Mesenchymal stem cell (in vitro differentiated cells and primary cell): Measurements from ENCODE around the gene SRGAP1.

ENCODE experiments used
- DNase-seq: peaks from one replicate; pipeline ENCODE4 v3.0.0-alpha.2; 2013
- H2AFZ ChIP-seq: one replicate; pipeline ENCODE4 v1.6.1; 2013; ENCODE audit warnings: low read depth, mild to moderate bottlenecking, control low read depth, inconsistent platforms, low read length, moderate library complexity
- H2AK5ac ChIP-seq: 2 replicates; pipeline ENCODE4 v1.6.1; 2013; ENCODE audit warnings: low read length, moderate library complexity, mild to moderate bottlenecking, inconsistent platforms; ENCODE audit not compliant: severe bottlenecking
- H2BK120ac ChIP-seq: one replicate; pipeline ENCODE4 v1.6.1; 2013; ENCODE audit warnings: low read depth, mild to moderate bottlenecking, inconsistent platforms, low read length, moderate library complexity
- H2BK12ac ChIP-seq, 2 experiments: one replicate each; pipeline ENCODE4 v1.6.1; 2013; ENCODE audit warnings: inconsistent platforms in 2 of 2, low read length in 2 of 2, mild to moderate bottlenecking in 2 of 2, moderate library complexity in 2 of 2, control low read depth in 1 of 2
- H2BK15ac ChIP-seq: one replicate; pipeline ENCODE4 v1.6.1; 2013; ENCODE audit warnings: mild to moderate bottlenecking, low read depth, inconsistent platforms; ENCODE audit not compliant: poor library complexity, severe bottlenecking
- H2BK5ac ChIP-seq: 2 replicates; pipeline ENCODE4 v1.6.1; 2013; ENCODE audit warnings: low read depth, mild to moderate bottlenecking, low read length, control low read depth, inconsistent platforms; ENCODE audit not compliant: poor library complexity, severe bottlenecking
- H3K14ac ChIP-seq, 2 experiments: one replicate each; pipeline ENCODE4 v1.6.1; 2013; ENCODE audit warnings: inconsistent platforms in 2 of 2, low read length in 2 of 2, control low read depth in 1 of 2, mild to moderate bottlenecking in 1 of 2, moderate library complexity in 1 of 2
- H3K18ac ChIP-seq, 2 experiments: one replicate each; pipeline ENCODE4 v1.6.1; 2013; ENCODE audit warnings: inconsistent platforms in 2 of 2, low read length in 2 of 2, control low read depth in 1 of 2, low read depth in 1 of 2, mild to moderate bottlenecking in 1 of 2
- H3K23ac ChIP-seq, 2 experiments: one replicate each; pipeline ENCODE4 v1.6.1; 2013; ENCODE audit warnings: inconsistent platforms in 2 of 2, low read length in 2 of 2, mild to moderate bottlenecking in 2 of 2, moderate library complexity in 2 of 2, control low read depth in 1 of 2
- H3K27ac ChIP-seq: 2 replicates; pipeline ENCODE4 v1.5.1; 2013; ENCODE audit warnings: mild to moderate bottlenecking, moderate library complexity, low read length, control low read depth, inconsistent platforms; ENCODE audit not compliant: poor library complexity, severe bottlenecking
- H3K27me3 ChIP-seq, 2 experiments: 2 replicates each; pipeline versions ENCODE4 v1.6.1 to v1.7.0; 2013; ENCODE audit warnings: low read length in 2 of 2, mild to moderate bottlenecking in 2 of 2, moderate library complexity in 2 of 2, control low read depth in 1 of 2, inconsistent platforms in 1 of 2; ENCODE audit not compliant: control insufficient read depth in 1 of 2, insufficient read depth in 1 of 2
- H3K36me3 ChIP-seq, 2 experiments: 2 replicates each; pipeline versions ENCODE4 v1.6.1 to v1.7.0; 2013; ENCODE audit warnings: low read length in 2 of 2, control low read depth in 1 of 2, inconsistent platforms in 1 of 2, low read depth in 1 of 2, mild to moderate bottlenecking in 1 of 2; ENCODE audit not compliant: insufficient read depth in 2 of 2, control insufficient read depth in 1 of 2
- H3K4ac ChIP-seq, 2 experiments: one replicate each; pipeline ENCODE4 v1.6.1; 2013; ENCODE audit warnings: inconsistent platforms in 2 of 2, low read length in 2 of 2, mild to moderate bottlenecking in 2 of 2, moderate library complexity in 2 of 2, control low read depth in 1 of 2, low read depth in 1 of 2
- H3K4me1 ChIP-seq: 2 replicates; pipeline ENCODE4 v1.6.1; 2013; ENCODE audit warnings: low read depth, low read length, control low read depth; ENCODE audit not compliant: control insufficient read depth, insufficient read depth
- H3K4me2 ChIP-seq: 2 replicates; pipeline ENCODE4 v1.6.1; 2013; ENCODE audit warnings: low read length, mild to moderate bottlenecking, inconsistent platforms; ENCODE audit not compliant: poor library complexity, severe bottlenecking
- H3K4me3 ChIP-seq, 2 experiments: 2 replicates each; pipeline versions ENCODE4 v1.5.1 to v1.7.0; 2013; ENCODE audit warnings: low read length in 2 of 2, mild to moderate bottlenecking in 2 of 2, control low read depth in 1 of 2, low read depth in 1 of 2; ENCODE audit not compliant: insufficient read depth in 1 of 2
- H3K79me1 ChIP-seq: replicated peaks from 2 replicates; pipeline ENCODE4 v1.6.1; 2013; ENCODE audit warnings: mild to moderate bottlenecking, control low read depth, low read length, inconsistent platforms; ENCODE audit not compliant: poor library complexity, severe bottlenecking
- H3K9ac ChIP-seq: 2 replicates; pipeline ENCODE4 v1.7.0; 2013; ENCODE audit warnings: mild to moderate bottlenecking, low read length, moderate library complexity
- H3K9me3 ChIP-seq: 2 replicates; pipeline ENCODE4 v1.7.0; 2013; ENCODE audit warnings: mild to moderate bottlenecking, low read length; ENCODE audit not compliant: control insufficient read depth
- H4K8ac ChIP-seq: one replicate; pipeline ENCODE4 v1.6.1; 2013; ENCODE audit warnings: inconsistent platforms, mild to moderate bottlenecking, low read length, moderate library complexity
- H4K91ac ChIP-seq: one replicate; pipeline ENCODE4 v1.6.1; 2013; ENCODE audit warnings: mild to moderate bottlenecking, low read length, inconsistent platforms
- WGBS: methylation state at CpG from one replicate; pipeline ENCODE4 v1.1.7; 2013; ENCODE audit warnings: mixed read lengths; 5-methylcytosine and 5-hydroxymethylcytosine counted together

SRGAP1 gene

DNA sequence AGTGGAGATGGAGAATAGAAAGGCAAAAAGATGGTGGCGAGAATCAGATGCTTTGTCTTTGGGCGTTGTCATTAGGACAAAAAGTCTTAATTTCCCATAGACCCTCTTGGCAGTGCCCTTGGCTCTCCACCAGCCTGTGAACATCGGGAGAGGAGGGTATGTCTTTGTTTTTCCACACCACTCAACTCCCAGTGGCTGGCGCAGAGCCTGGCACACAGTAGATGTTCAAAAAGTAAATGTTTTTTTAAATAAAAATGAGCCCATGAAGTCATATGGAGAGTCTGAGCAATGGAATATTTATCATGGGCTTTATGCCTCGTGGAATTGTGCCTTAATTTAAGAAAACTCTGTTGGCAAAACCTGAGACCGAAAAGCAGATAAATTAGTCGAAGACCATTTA lies 90.4 kb downstream of the SRGAP1 start:
- Histone ChIP-seq H3K9ac (no peak overlapping the region), H2BK12ac (no peak overlapping the region), H3K4me1 (no peaks in the 10 kb centered on the region), H3K27ac (no peak overlapping the region), H3K23ac (no peak overlapping the region), H3K14ac (no peak overlapping the region), H3K9me3 (no peaks in the 10 kb centered on the region), H2AFZ (no peak overlapping the region), H4K91ac (no peak overlapping the region), H3K4me2 (no peak overlapping the region), H3K79me1 (peaks cover 21% of the 10 kb centered on the region), H3K4ac (no peak overlapping the region), H2BK5ac (no peak overlapping the region), H2AK5ac (no peak overlapping the region), H2BK120ac (no peak overlapping the region), H4K8ac (no peak overlapping the region), H3K36me3 (peaks cover 7 to 14% of the 10 kb centered on the region in 2 experiments), H3K4me3 (no peak overlapping the region), H3K27me3 (no peaks in the 10 kb centered on the region), H2BK15ac (no peak overlapping the region), H3K18ac (no peak overlapping the region)
- DNase-seq: no peak
- WGBS: 98% methylated on average over 5 of the region's 7 CpGs

DNA sequence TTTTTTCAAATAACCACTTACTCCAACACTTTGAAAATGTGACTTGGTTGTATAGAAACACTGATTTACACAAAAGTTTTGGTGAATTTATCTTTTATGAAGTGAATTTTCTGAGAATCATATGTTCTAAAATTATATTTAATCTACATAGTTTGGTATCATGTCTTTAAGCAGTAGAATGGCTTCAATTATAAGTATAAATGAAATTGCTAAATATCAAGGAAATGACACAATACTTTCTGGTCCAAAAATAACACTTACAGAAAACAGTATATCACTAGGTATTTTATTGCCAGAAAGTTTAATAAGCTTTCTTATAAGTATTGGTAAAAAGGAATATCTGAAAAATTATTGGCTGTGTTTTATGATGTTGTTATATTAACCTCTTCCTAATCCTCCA lies 90.9 kb downstream of the SRGAP1 start:
- no peak overlapping the region for H2AK5ac ChIP-seq
- H3K27ac ChIP-seq: no peak overlapping the region
- no peaks in the 10 kb centered on the region for H3K27me3 ChIP-seq
- H3K9me3 ChIP-seq: no peaks in the 10 kb centered on the region
- H3K4me2 ChIP-seq: no peak overlapping the region
- H3K4me1 ChIP-seq: no peaks in the 10 kb centered on the region
- no peak overlapping the region for H3K23ac ChIP-seq
- H3K36me3 ChIP-seq: peaks cover 7 to 18% of the 10 kb centered on the region in 2 experiments
- no peak overlapping the region for H2AFZ ChIP-seq
- no peak for DNase-seq
- no peak overlapping the region for H3K4ac ChIP-seq
- no peak overlapping the region for H3K4me3 ChIP-seq
- no peak overlapping the region for H4K91ac ChIP-seq
- H3K79me1 ChIP-seq: peaks cover 24% of the 10 kb centered on the region
- no peak overlapping the region for H3K14ac ChIP-seq
- H2BK5ac ChIP-seq: no peak overlapping the region
- H4K8ac ChIP-seq: no peak overlapping the region
- H2BK120ac ChIP-seq: no peak overlapping the region
- H3K18ac ChIP-seq: no peak overlapping the region
- peak overlapping the region; percentile 42 for H3K9ac ChIP-seq
- H2BK12ac ChIP-seq: no peak overlapping the region
- H2BK15ac ChIP-seq: no peak overlapping the region

DNA sequence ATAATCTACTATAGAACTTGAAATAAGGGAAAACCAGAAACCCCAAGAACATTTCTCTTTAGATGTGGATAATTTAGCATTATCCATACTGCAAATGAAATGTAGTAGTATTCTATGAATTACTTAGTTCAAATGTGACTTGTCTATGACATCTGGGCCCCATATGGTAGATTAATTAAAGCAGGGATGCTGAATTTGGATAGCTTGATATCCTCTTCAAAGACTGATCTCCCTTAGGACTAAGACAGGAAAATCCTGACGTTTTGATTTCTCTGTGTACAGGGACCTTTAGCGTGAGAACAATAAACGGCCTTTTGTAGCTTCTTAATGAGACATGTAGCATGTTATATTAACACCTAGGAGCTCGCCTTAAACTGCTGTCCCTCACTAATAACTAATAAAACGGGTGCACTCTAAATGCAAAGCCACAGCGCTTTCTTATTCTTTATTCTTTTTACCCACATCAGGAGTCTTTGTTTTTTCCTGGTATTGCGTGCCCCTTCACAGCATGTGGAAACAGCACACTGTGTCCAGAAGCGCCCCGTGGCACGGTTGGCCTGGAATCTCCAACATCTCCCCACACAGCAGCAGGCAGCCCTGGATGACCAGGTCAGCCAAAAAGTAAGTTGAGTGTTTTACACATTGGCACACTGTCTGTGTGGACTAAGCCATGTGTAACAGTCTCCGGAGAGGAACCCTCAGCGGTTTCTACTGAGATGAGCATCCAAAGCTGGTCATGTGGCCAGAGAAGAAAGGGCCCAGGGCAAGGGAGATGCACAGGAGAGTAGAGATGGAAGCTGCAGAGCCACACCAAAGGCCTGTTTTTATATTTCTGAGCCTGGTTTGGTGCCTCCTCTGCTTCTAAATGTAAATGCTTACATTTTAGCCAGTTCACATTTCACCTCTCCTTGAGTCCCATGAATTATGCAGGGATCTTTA lies 93.1 kb downstream of the SRGAP1 start:
- peaks cover 2% of the 10 kb centered on the region for H3K4me1 ChIP-seq
- H4K91ac ChIP-seq: no peak overlapping the region
- H2BK5ac ChIP-seq: no peak overlapping the region
- H3K4me3 ChIP-seq: no peak overlapping the region
- H3K18ac ChIP-seq: peak overlapping the region in 1 of 2 experiments; percentile 60
- no peak overlapping the region for H4K8ac ChIP-seq
- H3K79me1 ChIP-seq: peaks cover 31% of the 10 kb centered on the region
- H3K14ac ChIP-seq: no peak overlapping the region
- no peaks in the 10 kb centered on the region for H3K9me3 ChIP-seq
- H2BK120ac ChIP-seq: no peak overlapping the region
- peak overlapping the region; percentile 47 for H3K9ac ChIP-seq
- no peak overlapping the region for H3K27ac ChIP-seq
- no peak overlapping the region for H2AK5ac ChIP-seq
- H3K36me3 ChIP-seq: peaks cover 7 to 33% of the 10 kb centered on the region in 2 experiments
- no peak overlapping the region for H3K4ac ChIP-seq
- 95% methylated on average over 12 of the region's 12 CpGs for WGBS
- H3K4me2 ChIP-seq: no peak overlapping the region
- no peak for DNase-seq
- no peak overlapping the region for H2BK12ac ChIP-seq
- no peak overlapping the region for H2BK15ac ChIP-seq
- H2AFZ ChIP-seq: no peak overlapping the region
- H3K23ac ChIP-seq: no peak overlapping the region
- no peaks in the 10 kb centered on the region for H3K27me3 ChIP-seq

- H2BK15ac ChIP-seq: no peak overlapping the region
- H2BK120ac ChIP-seq: no peak overlapping the region
- no peak overlapping the region for H4K91ac ChIP-seq
- no peak overlapping the region for H3K27ac ChIP-seq
- H2AFZ ChIP-seq: no peak overlapping the region
- peaks cover 35% of the 10 kb centered on the region for H3K79me1 ChIP-seq
- no peak overlapping the region for H2AK5ac ChIP-seq
- H3K27me3 ChIP-seq: no peaks in the 10 kb centered on the region
- no peak for DNase-seq
- H3K4ac ChIP-seq: peak overlapping the region in 1 of 2 experiments; percentile 42
- H2BK5ac ChIP-seq: no peak overlapping the region
- H3K9me3 ChIP-seq: no peaks in the 10 kb centered on the region
- H4K8ac ChIP-seq: peak overlapping the region; percentile 82
- H3K4me3 ChIP-seq: no peak overlapping the region
- H3K18ac ChIP-seq: peak overlapping the region; percentile 54 to 60
- 81% methylated on average over 7 of the region's 7 CpGs for WGBS
- H3K36me3 ChIP-seq: peaks cover 13 to 59% of the 10 kb centered on the region in 2 experiments
- no peak overlapping the region for H3K23ac ChIP-seq
- peak overlapping the region; percentile 39 to 63 for H3K14ac ChIP-seq
- peaks cover 5% of the 10 kb centered on the region for H3K4me1 ChIP-seq
- peak overlapping the region in 1 of 2 experiments; percentile 84 for H2BK12ac ChIP-seq
- no peak overlapping the region for H3K9ac ChIP-seq
- no peak overlapping the region for H3K4me2 ChIP-seq
These were observed 96.0 kb downstream of the SRGAP1 start for GRCh38 chr12:63940310-63941005.
